Islet of Langerhans (tissue), 1 donor: Measurements from ENCODE around the gene ITPR1.

ENCODE experiments used
- FAIRE-seq: peaks from one replicate; lab custom pipeline; 2011; peaks lifted over from hg19 to GRCh38; lab: Jason Lieb, UNC

The ITPR1 gene

GRCh38 chr3:4791358-4791757 lies 298.2 kb downstream of the ITPR1 start:
- no peak for FAIRE-seq

- FAIRE-seq, result no peak
Measured at GRCh38 chr3:4793311-4793710, 300.2 kb downstream of the ITPR1 start.

GRCh38 chr3:4794331-4794730 lies 301.2 kb downstream of the ITPR1 start:
- no peak for FAIRE-seq

- no peak for FAIRE-seq
Measured at GRCh38 chr3:4794798-4795197, 301.6 kb downstream of the ITPR1 start.

- no peak for FAIRE-seq
Measured at GRCh38 chr3:4795905-4796304, 302.8 kb downstream of the ITPR1 start.

- FAIRE-seq, result no peak
Measured at GRCh38 chr3:4797201-4797705, 304.1 kb downstream of the ITPR1 start.

- no peak for FAIRE-seq
Measured at GRCh38 chr3:4799266-4800256, 306.4 kb downstream of the ITPR1 start.

GRCh38 chr3:4800595-4800994 lies 307.4 kb downstream of the ITPR1 start:
- no peak for FAIRE-seq

- no peak for FAIRE-seq
Measured at GRCh38 chr3:4801892-4802291, 308.7 kb downstream of the ITPR1 start.

GRCh38 chr3:4802903-4803302 lies 309.8 kb downstream of the ITPR1 start:
- FAIRE-seq, result no peak

- no peak for FAIRE-seq
Measured at GRCh38 chr3:4804161-4805058, 311.3 kb downstream of the ITPR1 start.

- no peak for FAIRE-seq
Measured at GRCh38 chr3:4805662-4806061, 312.5 kb downstream of the ITPR1 start.

GRCh38 chr3:4806535-4807108 lies 313.5 kb downstream of the ITPR1 start:
- FAIRE-seq, result no peak

- FAIRE-seq, result no peak
Measured at GRCh38 chr3:4807381-4808280, 314.5 kb downstream of the ITPR1 start.

GRCh38 chr3:4808637-4809036 lies 315.5 kb downstream of the ITPR1 start:
- FAIRE-seq, result no peak

- no peak for FAIRE-seq
Measured at GRCh38 chr3:4809922-4810321, 316.8 kb downstream of the ITPR1 start.

- FAIRE-seq, result no peak
Measured at GRCh38 chr3:4812591-4812990, 319.4 kb downstream of the ITPR1 start.

GRCh38 chr3:4813909-4814304 lies 320.8 kb downstream of the ITPR1 start:
- FAIRE-seq, result no peak

GRCh38 chr3:4814305-4814903 lies 321.3 kb downstream of the ITPR1 start:
- FAIRE-seq, result no peak

GRCh38 chr3:4814904-4815574 lies 321.9 kb downstream of the ITPR1 start:
- no peak for FAIRE-seq
